PC-9 (cell line): ENCODE measurements around the gene KIF22. TPM values are rescaled to one million over a fixed set of nuclear protein-coding genes. Genes with fewer than 3 reads are reported as not detected.

Source experiments
- BruUV-seq: library from RNA; stranded (reverse); fragments of 400-500 nt; replicated peaks from 2 replicates; lab custom pipeline; 2021; lab: Mats Ljungman, UMichigan
- CTCF ChIA-PET: fragments of 300-600 bp; sonication (Branson Sonifier 250); formaldehyde crosslinking; loops from one replicate; lab custom pipeline; 2022; ENCODE audit warnings: antibody characterized with exemption; lab: Charles Lee
- POLR2A ChIA-PET: fragments of 300-600 bp; sonication (Branson Sonifier 250); formaldehyde crosslinking; loops from one replicate; lab custom pipeline; 2022; ENCODE audit warnings: antibody characterized with exemption; ENCODE audit not compliant: unreplicated experiment; lab: Charles Lee
- DNase-seq, 2 experiments: peaks; one replicate each; pipeline versions ENCODE4 v3.0.0 to v3.0.0-alpha.2; 2015 to 2022; ENCODE audit warnings: mixed read lengths in 1 of 2
- H2AFZ ChIP-seq: fragments of 200-600 bp; sonication (generic); 2 replicates; pipeline ENCODE4 v1.8.1; 2017; ENCODE audit warnings: antibody characterized with exemption
- H3F3A ChIP-seq: fragments of 200-600 bp; sonication (generic); 2 replicates; pipeline ENCODE4 v1.8.1; 2017; ENCODE audit warnings: antibody characterized with exemption, mild to moderate bottlenecking, low read depth; ENCODE audit not compliant: insufficient read depth
- H3K27ac ChIP-seq: fragments of 200-600 bp; sonication (generic); 2 replicates; pipeline ENCODE4 v1.6.1; 2016; ENCODE audit warnings: mixed run types
- H3K27me3 ChIP-seq: fragments of 200-600 bp; sonication (generic); 2 replicates; pipeline ENCODE4 v1.6.1; 2016; ENCODE audit warnings: low read depth, mixed run types; ENCODE audit not compliant: insufficient read depth
- H3K36me3 ChIP-seq: fragments of 200-600 bp; sonication (generic); 2 replicates; pipeline ENCODE4 v1.6.1; 2016; ENCODE audit warnings: low read depth, mixed run types
- H3K4me1 ChIP-seq: fragments of 200-600 bp; sonication (generic); replicated peaks from 2 replicates; pipeline ENCODE4 v1.6.1; 2016; ENCODE audit warnings: mixed run types; ENCODE audit not compliant: insufficient read depth
- H3K4me2 ChIP-seq: fragments of 200-600 bp; sonication (generic); 2 replicates; pipeline ENCODE4 v1.6.1; 2017; ENCODE audit warnings: mixed run types
- H3K4me3 ChIP-seq: fragments of 200-600 bp; sonication (generic); 2 replicates; pipeline ENCODE4 v1.6.1; 2016; ENCODE audit warnings: mixed run types
- H3K79me2 ChIP-seq: fragments of 200-600 bp; sonication (generic); 2 replicates; pipeline ENCODE4 v1.6.1; 2017; ENCODE audit warnings: low read depth, mixed run types
- H3K9me2 ChIP-seq: fragments of 200-600 bp; sonication (generic); 2 replicates; pipeline ENCODE4 v1.8.1; 2017; ENCODE audit warnings: mild to moderate bottlenecking; ENCODE audit not compliant: insufficient read depth
- H3K9me3 ChIP-seq: fragments of 200-600 bp; sonication (generic); 2 replicates; pipeline ENCODE4 v1.8.1; 2016; ENCODE audit warnings: low read depth; ENCODE audit not compliant: insufficient read depth
- H4K20me1 ChIP-seq: fragments of 200-600 bp; sonication (generic); 2 replicates; pipeline ENCODE4 v1.8.1; 2017; ENCODE audit not compliant: insufficient read depth
- CTCF ChIP-seq: fragments of 200-600 bp; sonication (generic); conservative IDR thresholded peaks from 2 replicates; pipeline ENCODE4 v1.6.1; 2017; ENCODE audit warnings: mixed run types, antibody characterized with exemption, mild to moderate bottlenecking, moderate library complexity
- EZH2 ChIP-seq: fragments of 200-600 bp; sonication (generic); IDR thresholded peaks from 2 replicates; pipeline ENCODE4 v1.8.0; 2017; ENCODE audit warnings: antibody characterized with exemption, low read depth
- intact Hi-C: fragments of 100-400 bp; cut with micrococcal nuclease; formaldehyde crosslinking; loops from one replicate; pipeline ENCODE4 v1.10.0; 2022; ENCODE audit not compliant: unreplicated experiment
- total RNA-seq: library from RNA; stranded (reverse); gene quantifications from 2 replicates; pipeline ENCODE4 v1.2.3, GENCODE V29; 2021

Gene KIF22
- total RNA-seq, 1 experiment from 2014 or later, result 179 TPM

- H3K27me3 ChIP-seq, result no peaks in the 10 kb centered on the region
- POLR2A ChIA-PET, result no interaction called here
- no peaks in the 10 kb centered on the region for H4K20me1 ChIP-seq
- no peaks in the 10 kb centered on the region; the same call in 1 of the 2 replicates for H3F3A ChIP-seq
- no peak overlapping the region for H3K4me3 ChIP-seq
- H3K79me2 ChIP-seq, result no peaks in the 10 kb centered on the region
- peaks cover 4% of the 10 kb centered on the region; the same call in 1 of the 2 replicates for H3K36me3 ChIP-seq
- TF ChIP-seq EZH2, result no peak
- TF ChIP-seq CTCF, result no peak
- H2AFZ ChIP-seq, result no peak overlapping the region
- H3K27ac ChIP-seq, result no peak overlapping the region
- H3K9me2 ChIP-seq, result no peaks in the 10 kb centered on the region
- H3K9me3 ChIP-seq, result no peaks in the 10 kb centered on the region
- DNase-seq, result no peak
- CTCF ChIA-PET, result no interaction called here
- intact Hi-C loops, result no loop called here
- no TSS peak for BruUV-seq
- H3K4me2 ChIP-seq, result no peak overlapping the region
- no peaks in the 10 kb centered on the region for H3K4me1 ChIP-seq
These were observed 49.3 kb downstream of the KIF22 start for GRCh38 chr16:29839822-29840221.

GRCh38 chr16:29840240-29840639 is 49.7 kb downstream of the KIF22 start:
- CTCF ChIA-PET, result no interaction called here
- H4K20me1 ChIP-seq, result no peaks in the 10 kb centered on the region
- intact Hi-C loops, result no loop called here
- no TSS peak for BruUV-seq
- no peak overlapping the region for H2AFZ ChIP-seq
- H3K9me2 ChIP-seq, result no peaks in the 10 kb centered on the region
- no peaks in the 10 kb centered on the region for H3K4me1 ChIP-seq
- TF ChIP-seq CTCF, result no peak
- TF ChIP-seq EZH2, result no peak
- H3K4me2 ChIP-seq, result no peak overlapping the region
- POLR2A ChIA-PET, result no interaction called here
- no peaks in the 10 kb centered on the region for H3K9me3 ChIP-seq
- no peak overlapping the region for H3K4me3 ChIP-seq
- no peaks in the 10 kb centered on the region; the same call in 1 of the 2 replicates for H3F3A ChIP-seq
- DNase-seq, result no peak
- no peaks in the 10 kb centered on the region for H3K79me2 ChIP-seq
- 0 out of 2 replicates have a peak, but pooled peaks cover under 1% of the 10 kb centered on the region for H3K36me3 ChIP-seq
- no peak overlapping the region for H3K27ac ChIP-seq
- H3K27me3 ChIP-seq, result no peaks in the 10 kb centered on the region

GRCh38 chr16:29841631-29842030 is 51.1 kb downstream of the KIF22 start:
- Histone ChIP-seq H2AFZ (no peak overlapping the region), H3K9me3 (no peaks in the 10 kb centered on the region), H3K36me3 (no peaks in the 10 kb centered on the region), H3K27me3 (no peaks in the 10 kb centered on the region), H3K9me2 (no peaks in the 10 kb centered on the region), H4K20me1 (no peaks in the 10 kb centered on the region), H3K4me1 (no peaks in the 10 kb centered on the region), H3K79me2 (no peaks in the 10 kb centered on the region), H3K4me2 (no peak overlapping the region), H3K4me3 (no peak overlapping the region), H3F3A (no peaks in the 10 kb centered on the region), H3K27ac (no peak overlapping the region)
- intact Hi-C loops, result no loop called here
- TF ChIP-seq EZH2 (no peak), CTCF (no peak)
- BruUV-seq, result no TSS peak
- ChIA-PET CTCF (no interaction called here), POLR2A (interaction anchor here (0.6 kb wide), 1 partner anchor 26 kb away, joined by 4 read pairs; the partner anchor contains the start of gene PAGR1)
- no peak for DNase-seq
